Limb (tissue), 2 donors: ENCODE data around the gene SH2D4B.
A peak's percentile ranks its signal among the peaks of the same experiment; 100 is the strongest.

Experiments
- DNase-seq, 2 donors: peaks; one replicate each; pipeline ENCODE4 v3.0.0-alpha.2; 2016; ENCODE audit errors: extremely low spot score in 2 of 2

Gene SH2D4B

DNA sequence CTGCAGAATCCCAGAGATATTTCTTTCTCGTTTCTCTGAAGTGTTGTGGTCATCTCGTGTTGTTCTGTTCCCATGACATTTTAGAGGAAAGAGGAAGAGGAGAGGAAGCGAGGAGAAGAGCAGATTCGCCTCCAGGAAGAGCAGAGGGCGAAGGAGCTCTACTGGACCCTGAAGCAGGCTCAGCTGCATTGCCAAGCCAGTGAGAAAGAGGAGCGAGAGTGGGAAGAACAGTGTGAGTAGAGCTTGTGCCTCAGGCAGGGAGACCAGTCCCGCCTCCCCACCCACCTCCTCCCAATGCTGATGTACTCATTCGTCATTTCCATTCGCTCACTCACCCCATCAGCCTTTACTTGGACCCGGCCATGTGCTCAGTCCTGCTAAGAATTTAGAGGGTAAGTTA lies 50.8 kb downstream of the SH2D4B start:
- no peak for DNase-seq

DNA sequence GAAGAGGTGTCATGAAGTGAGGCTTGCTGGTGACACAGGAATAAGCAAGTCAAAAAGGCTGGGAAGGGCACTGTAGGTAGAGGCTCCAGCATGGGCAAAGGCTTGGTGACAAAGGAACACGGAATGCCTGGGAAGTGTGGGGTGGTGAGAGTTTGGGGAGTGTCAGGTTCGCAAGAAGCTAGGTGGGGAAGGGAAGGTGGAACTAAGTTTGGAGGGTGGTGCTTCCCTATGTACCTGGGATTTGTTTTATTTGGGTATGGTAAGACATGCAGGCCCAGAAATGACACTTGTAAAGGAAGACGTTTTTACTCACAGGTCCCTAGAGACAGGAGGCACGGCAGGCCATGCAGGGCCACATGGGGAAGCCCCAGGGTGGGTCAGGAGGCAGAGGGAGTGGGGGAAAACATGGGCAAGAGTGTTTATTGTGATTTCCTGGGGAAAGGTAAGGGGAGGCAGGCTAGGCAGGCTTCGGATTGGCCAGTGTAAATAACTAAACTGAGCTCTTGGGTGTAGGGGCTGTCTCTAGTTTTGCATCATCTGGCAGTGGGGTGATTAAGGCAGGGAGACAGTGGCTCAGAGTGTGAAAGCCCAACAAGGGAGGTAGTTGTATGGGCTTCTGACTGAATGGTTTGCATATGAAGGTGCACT lies 52.1 kb downstream of the SH2D4B start:
- DNase-seq = no peak

DNA sequence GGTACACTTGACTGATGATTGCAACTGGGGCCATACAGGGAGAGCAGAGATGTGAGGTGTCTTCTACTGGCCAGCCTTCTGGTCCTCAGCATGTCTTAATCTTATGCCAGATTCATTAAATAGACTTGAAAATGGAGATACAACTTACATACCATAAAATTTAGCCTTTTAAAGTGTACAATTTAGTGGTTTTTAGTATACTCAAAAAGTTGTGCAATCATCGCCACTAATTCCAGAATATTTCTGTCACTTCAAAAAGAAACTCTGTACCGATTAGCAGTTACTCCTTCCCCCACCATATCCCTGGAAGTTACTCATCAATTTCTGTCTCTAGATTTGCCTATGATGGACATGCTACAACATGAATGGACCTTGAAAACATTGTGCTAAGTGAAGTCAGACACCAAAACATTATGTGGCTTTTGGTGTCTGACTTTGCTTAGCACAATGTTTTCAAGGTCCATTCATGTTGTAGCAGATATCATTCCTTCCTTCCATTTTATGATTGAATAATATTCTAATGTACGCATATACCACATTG lies 53.0 kb downstream of the SH2D4B start:
- DNase-seq = no peak

DNA sequence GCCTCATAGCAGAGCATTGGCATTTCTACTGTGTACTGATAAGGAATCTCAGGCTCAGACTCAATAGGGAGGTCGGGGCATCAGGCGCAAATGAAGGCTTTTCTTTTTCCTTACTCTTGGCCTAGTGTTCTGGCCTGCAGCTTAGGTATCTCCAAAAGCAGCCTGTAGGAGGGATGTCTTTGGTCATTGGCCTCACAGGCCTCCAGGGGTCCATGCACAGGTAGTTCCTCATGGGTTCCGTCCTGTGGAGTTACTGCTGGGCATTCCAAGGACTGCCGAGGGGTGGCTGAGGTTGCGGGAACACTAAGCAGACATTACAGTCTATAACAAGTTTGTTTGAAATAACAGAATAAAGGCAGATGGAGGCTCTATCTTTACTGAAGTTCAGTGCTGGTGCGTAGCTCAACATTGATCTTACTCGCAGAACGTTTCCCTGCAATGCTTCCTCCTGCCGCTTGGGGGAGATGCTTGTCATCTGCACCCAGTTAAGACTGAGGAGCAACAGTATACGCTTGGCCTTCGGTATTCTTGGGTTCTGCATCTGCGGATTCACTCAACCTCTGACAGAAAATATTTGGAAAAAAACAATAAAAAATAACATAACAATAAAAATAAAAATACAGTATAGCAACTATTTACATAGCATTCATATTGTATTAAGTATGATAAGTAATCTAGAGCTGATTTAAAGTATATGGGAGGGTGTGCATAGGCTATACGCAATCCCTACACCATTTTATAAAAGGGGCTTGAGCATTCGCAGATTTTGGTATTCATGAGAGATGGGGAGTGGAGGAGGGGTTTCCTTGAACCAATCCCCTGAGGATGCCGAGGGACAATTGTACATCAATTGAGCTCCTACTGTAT lies 58.9 kb downstream of the SH2D4B start:
- peak in 1 of 2 donors; percentile 11 for DNase-seq

- DNase-seq = no peak
These were observed 60.5 kb downstream of the SH2D4B start for GRCh38 chr10:80598084-80598798.

DNA sequence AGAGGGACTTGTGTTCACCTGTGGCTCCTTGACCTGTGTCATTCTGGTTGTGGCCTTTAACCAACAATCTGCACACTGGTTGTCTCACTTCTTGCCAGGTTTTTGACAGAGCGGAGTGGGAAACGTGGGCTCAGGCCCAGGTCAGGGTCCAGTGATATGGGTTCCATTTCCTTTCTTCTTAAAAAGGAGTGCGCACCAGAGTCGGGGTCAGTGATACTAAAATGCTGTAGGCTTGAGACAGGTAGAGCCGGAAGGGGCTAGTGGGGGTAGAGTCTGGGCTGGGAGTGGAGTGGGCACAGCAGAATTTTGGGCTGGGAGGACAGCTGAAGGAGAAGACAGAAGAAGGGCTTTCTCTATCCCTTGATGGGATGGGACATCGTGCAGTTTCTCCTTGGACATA lies 61.2 kb downstream of the SH2D4B start:
- no peak for DNase-seq

DNA sequence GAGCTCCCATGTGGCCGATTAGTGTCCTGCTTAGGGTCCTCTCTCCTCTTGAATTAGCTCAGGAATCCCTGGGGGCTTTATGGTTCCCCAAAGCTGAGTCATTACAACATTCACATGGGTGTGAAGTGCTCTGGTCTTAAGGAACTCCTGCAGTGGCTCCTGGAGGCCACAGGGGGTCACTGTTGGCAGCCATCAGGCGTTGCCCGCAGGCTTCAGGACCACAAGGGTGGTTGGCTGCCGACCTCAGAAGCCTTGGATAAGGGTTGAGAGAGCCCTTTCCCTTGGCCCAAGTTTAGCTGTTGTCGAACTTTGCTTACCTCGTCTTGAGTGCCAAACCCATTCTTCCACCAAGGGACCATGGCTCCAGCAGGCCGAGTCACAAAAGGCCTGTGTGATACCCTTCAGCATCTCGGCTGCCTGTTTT lies 61.7 kb downstream of the SH2D4B start:
- peak in 1 of 2 donors; percentile 44 for DNase-seq

GRCh38 chr10:80600256-80600655 lies 62.6 kb downstream of the SH2D4B start:
- DNase-seq = no peak

DNA sequence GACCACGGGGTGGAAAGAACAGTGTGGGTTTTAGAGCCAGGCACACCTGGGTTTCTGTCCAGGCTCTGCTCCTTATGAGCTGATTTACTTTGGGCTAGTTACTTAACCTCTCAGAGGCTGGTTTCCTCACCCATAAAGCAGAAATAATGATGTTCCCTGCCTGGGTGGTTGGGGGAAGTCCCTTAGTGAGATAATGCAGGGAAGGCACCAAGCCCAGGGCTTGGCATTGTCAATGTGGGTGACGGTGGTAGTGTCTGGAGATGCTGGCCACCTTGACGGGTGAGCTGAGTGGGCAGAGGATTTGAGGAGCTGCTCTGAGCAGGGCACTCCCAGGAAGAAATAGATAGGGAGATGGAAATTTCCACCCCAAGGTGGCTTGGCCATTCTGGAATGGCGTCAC lies 65.2 kb downstream of the SH2D4B start:
- no peak for DNase-seq

GRCh38 chr10:80603516-80603915 lies 65.8 kb downstream of the SH2D4B start:
- DNase-seq = no peak

- DNase-seq = no peak
These were observed 71.0 kb downstream of the SH2D4B start for GRCh38 chr10:80608706-80609105.

DNA sequence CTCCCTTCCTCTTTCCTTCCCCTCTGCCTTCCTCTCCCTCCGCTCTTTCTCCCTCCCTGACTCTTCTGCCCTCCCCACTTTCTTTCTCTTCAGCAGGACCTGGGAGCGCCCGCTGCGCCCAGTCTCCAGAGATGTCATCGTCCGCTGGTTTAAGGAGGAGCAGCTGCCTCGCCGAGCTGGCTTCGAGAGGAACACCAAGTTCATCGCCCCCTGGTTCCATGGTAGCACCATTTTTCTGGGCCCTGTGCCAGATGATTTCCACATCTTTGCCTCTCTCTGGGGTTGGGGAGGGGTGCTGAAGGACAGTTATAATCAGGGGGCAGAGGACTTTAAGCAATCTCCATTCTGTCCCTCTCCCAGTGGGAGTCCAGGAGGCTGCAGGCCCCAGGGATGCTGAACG lies 71.6 kb downstream of the SH2D4B start:
- DNase-seq = no peak

DNA sequence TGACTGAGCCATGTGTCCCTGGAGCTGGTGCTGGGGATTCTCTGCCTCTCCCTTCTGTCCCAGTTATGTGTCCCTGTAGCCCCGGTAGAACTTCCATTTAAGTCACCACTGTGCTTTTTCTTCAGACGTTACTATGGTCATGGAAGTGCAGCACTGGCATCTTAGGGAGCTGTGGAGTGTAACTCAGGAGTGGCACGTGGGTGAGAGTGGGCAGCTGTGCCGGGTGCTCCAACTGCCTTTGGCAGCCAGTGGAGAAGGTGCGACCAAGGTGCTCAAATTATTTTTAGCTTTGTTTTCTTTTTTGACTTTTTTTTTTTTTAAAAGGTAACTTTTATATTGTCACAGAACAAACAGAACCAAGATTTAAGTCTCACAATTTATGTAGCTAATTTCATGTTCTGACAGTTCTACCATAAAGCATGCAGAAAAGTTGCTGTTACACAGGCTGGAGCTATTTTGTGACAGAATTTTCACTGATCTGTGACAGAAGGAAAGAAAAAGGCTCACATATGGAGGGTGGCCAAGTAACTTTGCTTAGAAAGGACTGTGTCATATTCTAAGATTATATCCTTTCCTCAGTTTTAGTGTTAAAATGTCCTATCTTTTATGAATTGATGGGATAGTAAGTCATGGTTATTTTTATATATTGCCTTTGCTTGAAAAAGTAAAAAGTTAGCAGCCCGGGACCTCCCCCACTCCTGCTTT lies 73.9 kb downstream of the SH2D4B start:
- DNase-seq = no peak

- DNase-seq = no peak
These were observed 74.6 kb downstream of the SH2D4B start for GRCh38 chr10:80612261-80612660.

- no peak for DNase-seq
These were observed 75.9 kb downstream of the SH2D4B start for GRCh38 chr10:80613466-80614170.

GRCh38 chr10:80614576-80615416 lies 77.1 kb downstream of the SH2D4B start:
- DNase-seq = peak in 1 of 2 donors; percentile 14

- no peak for DNase-seq
These were observed 80.1 kb downstream of the SH2D4B start for GRCh38 chr10:80617807-80618206.

- DNase-seq = no peak
These were observed 81.3 kb downstream of the SH2D4B start for GRCh38 chr10:80619036-80619435.

- no peak for DNase-seq
These were observed 84.5 kb downstream of the SH2D4B start for GRCh38 chr10:80622153-80622552.

- DNase-seq = no peak
These were observed 92.6 kb downstream of the SH2D4B start for GRCh38 chr10:80630324-80630723.
